Liver (tissue), 3 donors: Measurements from ENCODE around the gene SUSD5.

Source experiments
- CTCF ChIP-seq: fragments of 150-350 bp; IDR thresholded peaks from 2 replicates; pipeline ENCODE4 v1.5.1; 2017; ENCODE audit warnings: improper control_type of control experiment, low read depth, low read length; ENCODE audit not compliant: missing input control
- EGR1 ChIP-seq, 2 donors: IDR thresholded peaks; 2 replicates each; pipeline ENCODE4 v1.6.1; 2016 to 2018; ENCODE audit warnings: antibody characterized with exemption in 2 of 2, low read depth in 2 of 2
- GABPA ChIP-seq, 2 donors: IDR thresholded peaks in 1 of 2; conservative IDR thresholded peaks in 1 of 2; 2 replicates each; pipeline ENCODE4 v1.6.1; 2016; ENCODE audit warnings: antibody characterized with exemption in 2 of 2, mild to moderate bottlenecking in 1 of 2, moderate library complexity in 1 of 2
- JUND ChIP-seq, 2 donors: IDR thresholded peaks; 2 replicates each; pipeline ENCODE4 v1.6.1; 2016; ENCODE audit warnings: antibody characterized with exemption in 2 of 2
- RAD21 ChIP-seq, 2 donors: IDR thresholded peaks; 2 replicates each; pipeline ENCODE4 v1.6.1; 2016; ENCODE audit warnings: antibody characterized with exemption in 2 of 2, mild to moderate bottlenecking in 2 of 2
- RXRA ChIP-seq, 2 donors: IDR thresholded peaks; 2 replicates each; pipeline ENCODE4 v1.6.1; 2017 to 2018; ENCODE audit warnings: antibody characterized with exemption in 2 of 2, mild to moderate bottlenecking in 1 of 2
- SP1 ChIP-seq: IDR thresholded peaks from 2 replicates; pipeline ENCODE4 v1.6.1; 2018; ENCODE audit warnings: antibody characterized with exemption, mild to moderate bottlenecking
- TAF1 ChIP-seq: conservative IDR thresholded peaks from 2 replicates; pipeline ENCODE4 v1.6.1; 2016; ENCODE audit warnings: antibody characterized with exemption, mild to moderate bottlenecking
- YY1 ChIP-seq: IDR thresholded peaks from 2 replicates; pipeline ENCODE4 v1.6.1; 2016; ENCODE audit warnings: antibody characterized with exemption, mild to moderate bottlenecking
- TF ChIP-seq, protein P1 (sequence below): IDR thresholded peaks from 2 replicates; pipeline ENCODE4 v1.6.1; 2016; ENCODE audit warnings: antibody characterized with exemption
- TF ChIP-seq, protein P2 (sequence below): IDR thresholded peaks from 2 replicates; pipeline ENCODE4 v1.6.1; 2016; ENCODE audit warnings: antibody characterized with exemption, mild to moderate bottlenecking
- TF ChIP-seq, protein P3 (sequence below): IDR thresholded peaks from 2 replicates; pipeline ENCODE4 v1.6.1; 2016; ENCODE audit warnings: antibody characterized with exemption
- donor health status: healthy.
- donor health status: healthy.

GRCh38 chr3:33212406-33212805 is 6.2 kb downstream of the SUSD5 start:
- TF ChIP-seq CTCF: no peak
- TF ChIP-seq, protein P1, sequence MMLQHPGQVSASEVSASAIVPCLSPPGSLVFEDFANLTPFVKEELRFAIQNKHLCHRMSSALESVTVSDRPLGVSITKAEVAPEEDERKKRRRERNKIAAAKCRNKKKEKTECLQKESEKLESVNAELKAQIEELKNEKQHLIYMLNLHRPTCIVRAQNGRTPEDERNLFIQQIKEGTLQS: no peak
- TF ChIP-seq GABPA (IDR thresholded peaks at IDR 0.05 in 1 of 2, conservative IDR thresholded peaks at IDR 0.05 in 1 of 2): no peak
- no peak for TF ChIP-seq RXRA (IDR thresholded peaks at IDR 0.05)
- TF ChIP-seq RAD21 (IDR thresholded peaks at IDR 0.05): no peak
- TF ChIP-seq, protein P2, sequence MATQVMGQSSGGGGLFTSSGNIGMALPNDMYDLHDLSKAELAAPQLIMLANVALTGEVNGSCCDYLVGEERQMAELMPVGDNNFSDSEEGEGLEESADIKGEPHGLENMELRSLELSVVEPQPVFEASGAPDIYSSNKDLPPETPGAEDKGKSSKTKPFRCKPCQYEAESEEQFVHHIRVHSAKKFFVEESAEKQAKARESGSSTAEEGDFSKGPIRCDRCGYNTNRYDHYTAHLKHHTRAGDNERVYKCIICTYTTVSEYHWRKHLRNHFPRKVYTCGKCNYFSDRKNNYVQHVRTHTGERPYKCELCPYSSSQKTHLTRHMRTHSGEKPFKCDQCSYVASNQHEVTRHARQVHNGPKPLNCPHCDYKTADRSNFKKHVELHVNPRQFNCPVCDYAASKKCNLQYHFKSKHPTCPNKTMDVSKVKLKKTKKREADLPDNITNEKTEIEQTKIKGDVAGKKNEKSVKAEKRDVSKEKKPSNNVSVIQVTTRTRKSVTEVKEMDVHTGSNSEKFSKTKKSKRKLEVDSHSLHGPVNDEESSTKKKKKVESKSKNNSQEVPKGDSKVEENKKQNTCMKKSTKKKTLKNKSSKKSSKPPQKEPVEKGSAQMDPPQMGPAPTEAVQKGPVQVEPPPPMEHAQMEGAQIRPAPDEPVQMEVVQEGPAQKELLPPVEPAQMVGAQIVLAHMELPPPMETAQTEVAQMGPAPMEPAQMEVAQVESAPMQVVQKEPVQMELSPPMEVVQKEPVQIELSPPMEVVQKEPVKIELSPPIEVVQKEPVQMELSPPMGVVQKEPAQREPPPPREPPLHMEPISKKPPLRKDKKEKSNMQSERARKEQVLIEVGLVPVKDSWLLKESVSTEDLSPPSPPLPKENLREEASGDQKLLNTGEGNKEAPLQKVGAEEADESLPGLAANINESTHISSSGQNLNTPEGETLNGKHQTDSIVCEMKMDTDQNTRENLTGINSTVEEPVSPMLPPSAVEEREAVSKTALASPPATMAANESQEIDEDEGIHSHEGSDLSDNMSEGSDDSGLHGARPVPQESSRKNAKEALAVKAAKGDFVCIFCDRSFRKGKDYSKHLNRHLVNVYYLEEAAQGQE: no peak
- no peak for TF ChIP-seq TAF1
- TF ChIP-seq JUND (IDR thresholded peaks at IDR 0.05): no peak
- TF ChIP-seq SP1: no peak
- TF ChIP-seq, protein P3, sequence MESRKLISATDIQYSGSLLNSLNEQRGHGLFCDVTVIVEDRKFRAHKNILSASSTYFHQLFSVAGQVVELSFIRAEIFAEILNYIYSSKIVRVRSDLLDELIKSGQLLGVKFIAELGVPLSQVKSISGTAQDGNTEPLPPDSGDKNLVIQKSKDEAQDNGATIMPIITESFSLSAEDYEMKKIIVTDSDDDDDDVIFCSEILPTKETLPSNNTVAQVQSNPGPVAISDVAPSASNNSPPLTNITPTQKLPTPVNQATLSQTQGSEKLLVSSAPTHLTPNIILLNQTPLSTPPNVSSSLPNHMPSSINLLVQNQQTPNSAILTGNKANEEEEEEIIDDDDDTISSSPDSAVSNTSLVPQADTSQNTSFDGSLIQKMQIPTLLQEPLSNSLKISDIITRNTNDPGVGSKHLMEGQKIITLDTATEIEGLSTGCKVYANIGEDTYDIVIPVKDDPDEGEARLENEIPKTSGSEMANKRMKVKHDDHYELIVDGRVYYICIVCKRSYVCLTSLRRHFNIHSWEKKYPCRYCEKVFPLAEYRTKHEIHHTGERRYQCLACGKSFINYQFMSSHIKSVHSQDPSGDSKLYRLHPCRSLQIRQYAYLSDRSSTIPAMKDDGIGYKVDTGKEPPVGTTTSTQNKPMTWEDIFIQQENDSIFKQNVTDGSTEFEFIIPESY: no peak
- no peak for TF ChIP-seq EGR1 (IDR thresholded peaks at IDR 0.05; ENCODE audit: low read depth in 2 of 2)
- no peak for TF ChIP-seq YY1
